IMR-90 (cell line): Measurements from ENCODE around the gene ETV6. TPM values are rescaled to one million over a fixed set of nuclear protein-coding genes. Genes with fewer than 3 reads are reported as not detected.

Source experiments
- ATAC-seq: fragments of 200-7000 bp; cut with Tn5 transposase; 2 replicates; pipeline ENCODE4 v1.9.1; 2020; ENCODE audit warnings: low read depth, mild to moderate bottlenecking, moderate library complexity
- BruUV-seq: library from RNA; stranded (reverse); fragments of 400-500 nt; replicated peaks from 2 replicates; lab custom pipeline; 2021; lab: Mats Ljungman, UMichigan
- CTCF ChIA-PET: fragments of 300-600 bp; formaldehyde crosslinking; extraction: SDS; loops from one replicate; lab custom pipeline; 2021; ENCODE audit warnings: antibody characterized with exemption; lab: Yijun Ruan, JAX
- POLR2A ChIA-PET: fragments of 300-600 bp; sonication (Branson Sonifier 250); formaldehyde crosslinking; loops from one replicate; lab custom pipeline; 2022; ENCODE audit warnings: antibody characterized with exemption; ENCODE audit not compliant: unreplicated experiment; lab: Charles Lee
- DNase-seq: peaks from one replicate; pipeline ENCODE4 v3.0.0; 2013
- H2AFZ ChIP-seq: replicated peaks from 2 replicates; pipeline ENCODE3; 2013; ENCODE audit warnings: low read length, mild to moderate bottlenecking; ENCODE audit not compliant: poor library complexity
- H2AK5ac ChIP-seq: 2 replicates; pipeline ENCODE4 v1.6.1; 2013; ENCODE audit warnings: low read depth, low read length, inconsistent platforms
- H2AK9ac ChIP-seq: replicated peaks from 2 replicates; pipeline ENCODE3; 2013; ENCODE audit warnings: mild to moderate bottlenecking, low read depth, low read length, moderate library complexity; ENCODE audit not compliant: poor library complexity
- H2BK120ac ChIP-seq: 2 replicates; pipeline ENCODE4 v1.6.1; 2013; ENCODE audit warnings: low read depth, low read length, inconsistent platforms
- H2BK15ac ChIP-seq: 3 replicates; pipeline ENCODE4 v1.6.1; 2013; ENCODE audit warnings: low read depth, low read length, inconsistent platforms
- H2BK20ac ChIP-seq: 2 replicates; pipeline ENCODE4 v1.6.1; 2013; ENCODE audit warnings: low read depth, mild to moderate bottlenecking, inconsistent platforms, low read length, moderate library complexity
- H2BK5ac ChIP-seq: 2 replicates; pipeline ENCODE4 v1.6.1; 2013; ENCODE audit warnings: mild to moderate bottlenecking, low read depth, low read length, inconsistent platforms; ENCODE audit not compliant: poor library complexity, severe bottlenecking
- H3K14ac ChIP-seq: replicated peaks from 2 replicates; pipeline ENCODE4 v1.6.1; 2013; ENCODE audit warnings: low read depth, low read length, inconsistent platforms
- H3K18ac ChIP-seq: 2 replicates; pipeline ENCODE4 v1.6.1; 2013; ENCODE audit warnings: low read depth, low read length, control low read depth
- H3K23ac ChIP-seq: 2 replicates; pipeline ENCODE4 v1.6.1; 2013; ENCODE audit warnings: low read depth, low read length, inconsistent platforms
- H3K27ac ChIP-seq: 2 replicates; pipeline ENCODE4 v1.5.1; 2013; ENCODE audit warnings: mild to moderate bottlenecking, control low read depth, low read length; ENCODE audit not compliant: insufficient read depth
- H3K27me3 ChIP-seq: 2 replicates; pipeline ENCODE4 v1.6.1; 2013; ENCODE audit warnings: low read length; ENCODE audit not compliant: control insufficient read depth, insufficient read depth
- H3K36me3 ChIP-seq: 2 replicates; pipeline ENCODE4 v1.6.1; 2013; ENCODE audit warnings: low read length, mixed read lengths; ENCODE audit not compliant: control insufficient read depth, insufficient read depth
- H3K4ac ChIP-seq: 2 replicates; pipeline ENCODE4 v1.6.1; 2013; ENCODE audit warnings: low read depth, low read length, inconsistent platforms
- H3K4me1 ChIP-seq: 2 replicates; pipeline ENCODE4 v1.6.1; 2013; ENCODE audit warnings: low read length, mixed read lengths; ENCODE audit not compliant: control insufficient read depth, insufficient read depth
- H3K4me2 ChIP-seq: 2 replicates; pipeline ENCODE4 v1.6.1; 2013; ENCODE audit warnings: low read depth, mild to moderate bottlenecking, control low read depth, low read length, moderate library complexity
- H3K4me3 ChIP-seq: 2 replicates; pipeline ENCODE4 v1.5.1; 2013; ENCODE audit warnings: low read depth, mild to moderate bottlenecking, control low read depth, low read length, moderate library complexity; ENCODE audit not compliant: insufficient read depth
- H3K56ac ChIP-seq: 2 replicates; pipeline ENCODE4 v1.6.1; 2013; ENCODE audit warnings: low read length, inconsistent platforms; ENCODE audit not compliant: insufficient read depth; ENCODE audit errors: extremely low read depth
- H3K79me1 ChIP-seq, 2 experiments: 2 replicates each; pipeline ENCODE4 v1.6.1; 2013; ENCODE audit warnings: low read length in 2 of 2, inconsistent platforms in 1 of 2, low read depth in 1 of 2
- H3K9ac ChIP-seq: 2 replicates; pipeline ENCODE4 v1.6.1; 2013; ENCODE audit warnings: low read depth, low read length, control low read depth
- H3K9me1 ChIP-seq: 2 replicates; pipeline ENCODE4 v1.6.1; 2013; ENCODE audit warnings: low read length, inconsistent platforms; ENCODE audit not compliant: insufficient read depth
- H3K9me3 ChIP-seq: 2 replicates; pipeline ENCODE4 v1.6.1; 2013; ENCODE audit warnings: low read length; ENCODE audit not compliant: control insufficient read depth, insufficient read depth
- H4K20me1 ChIP-seq: 2 replicates; pipeline ENCODE4 v1.6.1; 2013; ENCODE audit warnings: low read length, inconsistent platforms; ENCODE audit not compliant: insufficient read depth
- H4K5ac ChIP-seq: 2 replicates; pipeline ENCODE4 v1.6.1; 2013; ENCODE audit warnings: mild to moderate bottlenecking, low read depth, low read length, control low read depth
- H4K8ac ChIP-seq, 2 experiments: 2 replicates each; pipeline ENCODE4 v1.6.1; 2013; ENCODE audit warnings: low read depth in 2 of 2, low read length in 2 of 2, control low read depth in 1 of 2, inconsistent platforms in 1 of 2
- H4K91ac ChIP-seq: 2 replicates; pipeline ENCODE4 v1.6.1; 2013; ENCODE audit warnings: low read depth, low read length, inconsistent platforms; ENCODE audit not compliant: insufficient read depth
- MAFK ChIP-seq: IDR thresholded peaks from 2 replicates; pipeline ENCODE4 v1.6.1; 2012; ENCODE audit warnings: low read depth, low read length, improper control_type of control experiment
- RCOR1 ChIP-seq: IDR thresholded peaks from 2 replicates; pipeline ENCODE4 v1.6.1; 2012; ENCODE audit warnings: mild to moderate bottlenecking, low read length, improper control_type of control experiment; ENCODE audit not compliant: insufficient replicate concordance
- WGBS, 2 experiments: methylation state at CpG; one replicate each; pipeline versions ENCODE4 v1.1.5 to v1.1.7; 2013; ENCODE audit warnings: missing lambda C conversion rate in 2 of 2; ENCODE audit not compliant: insufficient read length in 1 of 2; ENCODE audit errors: extremely low coverage in 2 of 2; 5-methylcytosine and 5-hydroxymethylcytosine counted together
- dilution Hi-C: fragments of 300-500 bp; cut with HindIII; formaldehyde crosslinking; loops from one replicate; pipeline ENCODE4 v1.14.3; 2018; ENCODE audit warnings: low sequenced_read_pairs; ENCODE audit not compliant: unreplicated experiment
- in situ Hi-C: fragments of 300-500 bp; cut with MboI; formaldehyde crosslinking; loops from 3 replicates; pipeline ENCODE4 v1.14.3; 2019; ENCODE audit warnings: low sequenced_read_pairs, inconsistent platforms, mixed read lengths
- intact Hi-C: fragments of 100-400 bp; cut with micrococcal nuclease; formaldehyde crosslinking; loops from 2 replicates; pipeline ENCODE4 v1.10.0; 2022
- polyA plus RNA-seq, 3 experiments: library from polyadenylated mRNA; depleted of rRNA; stranded (reverse); fragments of >200 nt; gene quantifications; 2 replicates each; pipeline ENCODE4 v1.2.3, GENCODE V29; 2012; ENCODE audit warnings: low replicate concordance in 1 of 3
- total RNA-seq: library from RNA; depleted of rRNA; stranded (reverse); fragments of >200 nt; gene quantifications from 2 replicates; pipeline ENCODE4 v1.2.3, GENCODE V29; 2012
- TF ChIP-seq, protein P1 (sequence below): fragments of 150-350 bp; IDR thresholded peaks from 2 replicates; pipeline ENCODE4 v1.6.1; 2017; ENCODE audit warnings: mild to moderate bottlenecking, antibody characterized with exemption, low read length, low read depth

The ETV6 gene
- total and polyA plus RNA-seq, 2 of the 4 experiments (the other 2 are of a cell fraction) = 8.4 to 9.9 TPM

DNA sequence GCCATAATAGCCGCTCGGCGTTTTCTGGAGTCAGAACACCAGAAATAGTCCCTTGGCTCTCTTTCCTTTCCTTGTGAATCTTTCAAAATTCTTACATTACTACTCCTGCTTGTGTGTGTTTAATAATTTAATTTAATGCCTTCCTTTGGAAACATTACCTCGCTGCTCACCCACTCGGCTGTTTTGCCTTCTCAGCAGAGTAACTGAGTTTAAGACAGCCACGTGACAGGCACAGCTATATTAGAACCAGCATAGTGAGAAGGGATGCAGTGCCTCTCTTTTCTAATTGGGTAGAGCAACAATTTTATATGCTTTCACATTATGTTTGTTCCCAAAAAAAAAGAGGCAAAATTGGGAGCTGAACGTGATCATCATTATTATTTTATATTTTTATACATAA is 107.6 kb downstream of the ETV6 start:
- H3K9ac ChIP-seq = no peak overlapping the region
- no peak overlapping the region for H3K4me3 ChIP-seq
- no peak for ATAC-seq
- H2AFZ ChIP-seq = no peak overlapping the region
- no peaks in the 10 kb centered on the region for H3K9me3 ChIP-seq
- H3K36me3 ChIP-seq = peaks cover 16% of the 10 kb centered on the region
- H3K4me2 ChIP-seq = no peak overlapping the region
- no TSS peak for BruUV-seq
- H3K27ac ChIP-seq = no peak overlapping the region
- ChIA-PET POLR2A (no interaction called here), CTCF (interaction anchor here (1.1 kb wide), 1 partner anchor 132 kb away, joined by 3 read pairs; no protein-coding TSS in a partner anchor)
- no peak overlapping the region for H3K23ac ChIP-seq
- peaks cover 46 to 76% of the 10 kb centered on the region in 2 experiments for H3K79me1 ChIP-seq
- H4K91ac ChIP-seq = no peak overlapping the region
- H3K4me1 ChIP-seq = peaks cover 19% of the 10 kb centered on the region
- in situ Hi-C loops (no loop called here), dilution Hi-C loops (no loop called here), intact Hi-C loops (no loop called here)
- H2BK5ac ChIP-seq = no peak overlapping the region
- peak overlapping the region; percentile 67; the same call in 1 of the 3 replicates for H2BK15ac ChIP-seq
- H3K4ac ChIP-seq = no peak overlapping the region
- H3K27me3 ChIP-seq = no peaks in the 10 kb centered on the region
- no peak overlapping the region for H2AK9ac ChIP-seq
- H2AK5ac ChIP-seq = no peak overlapping the region
- no peak for DNase-seq
- no peak overlapping the region for H2BK120ac ChIP-seq
- H3K56ac ChIP-seq = no peak overlapping the region
- no peak overlapping the region for H3K14ac ChIP-seq
- no CpG with 5 or more reads among the region's 7 CpGs for WGBS, 2 experiments
- H4K5ac ChIP-seq = no peak overlapping the region
- no peak overlapping the region for H2BK20ac ChIP-seq
- peaks cover 19% of the 10 kb centered on the region; the same call in 1 of the 2 replicates for H3K9me1 ChIP-seq
- H4K20me1 ChIP-seq = no peaks in the 10 kb centered on the region
- no peak overlapping the region for H4K8ac ChIP-seq
- TF ChIP-seq RCOR1 (no peak), MAFK (no peak)
- TF ChIP-seq, protein P1, sequence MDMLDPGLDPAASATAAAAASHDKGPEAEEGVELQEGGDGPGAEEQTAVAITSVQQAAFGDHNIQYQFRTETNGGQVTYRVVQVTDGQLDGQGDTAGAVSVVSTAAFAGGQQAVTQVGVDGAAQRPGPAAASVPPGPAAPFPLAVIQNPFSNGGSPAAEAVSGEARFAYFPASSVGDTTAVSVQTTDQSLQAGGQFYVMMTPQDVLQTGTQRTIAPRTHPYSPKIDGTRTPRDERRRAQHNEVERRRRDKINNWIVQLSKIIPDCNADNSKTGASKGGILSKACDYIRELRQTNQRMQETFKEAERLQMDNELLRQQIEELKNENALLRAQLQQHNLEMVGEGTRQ = no peak
- H3K18ac ChIP-seq = no peak overlapping the region
